Stimulated activated naive CD4-positive, alpha-beta T cell (primary cell): Measurements from ENCODE around the gene BCAS4.

Experiments used
- DNase-seq, 6 experiments: peaks; one replicate each; lab custom pipeline; 2025; lab: John Stamatoyannopoulos, UW

Gene BCAS4

DNA sequence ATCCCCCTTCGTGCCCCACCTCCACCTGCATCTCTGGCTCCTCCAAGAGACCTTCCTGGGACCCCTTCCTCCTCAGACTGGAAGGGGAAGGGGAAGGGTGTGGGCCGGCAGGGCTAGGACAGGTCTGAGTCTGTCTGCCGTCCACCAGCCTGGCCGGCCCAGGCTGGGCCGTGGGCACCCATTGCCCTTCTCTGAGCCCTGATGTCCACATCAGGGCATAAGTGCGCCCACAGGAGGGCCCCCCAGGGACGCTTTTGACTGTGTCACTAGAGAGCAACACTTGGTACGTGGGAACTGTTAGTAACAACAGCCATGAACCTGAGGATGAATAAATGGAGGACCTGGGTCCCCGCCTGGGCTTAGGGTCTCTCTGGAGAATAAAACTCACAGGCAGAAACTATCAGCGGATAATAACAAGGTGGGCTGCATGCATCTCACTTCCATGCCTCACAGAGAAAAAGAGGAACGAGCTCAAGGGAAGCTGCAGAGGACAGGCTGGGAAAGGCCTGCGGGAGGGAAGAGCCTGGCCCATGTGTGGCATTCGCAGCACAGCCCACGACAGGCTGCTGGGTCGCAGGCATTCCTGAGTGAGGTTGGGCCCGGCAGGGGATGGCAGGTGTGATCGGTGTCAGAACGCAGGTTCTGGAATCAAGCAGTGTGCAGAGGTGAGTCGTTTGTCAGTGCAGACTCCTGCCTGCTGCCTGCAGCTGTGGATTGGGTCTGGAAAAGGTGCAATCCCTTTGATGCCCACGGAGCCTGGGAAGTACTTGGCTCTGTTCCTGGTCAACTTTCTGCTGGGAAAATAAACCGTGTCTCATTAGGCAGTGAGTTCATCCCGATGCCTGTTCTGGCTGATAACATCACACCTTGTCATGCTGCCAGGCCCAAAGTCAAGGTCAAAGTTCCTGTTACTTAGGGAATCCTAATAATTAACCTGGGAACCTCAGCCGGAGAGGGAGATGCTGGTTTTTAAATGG is 60.9 kb downstream of the BCAS4 start:
- no peak for DNase-seq

DNA sequence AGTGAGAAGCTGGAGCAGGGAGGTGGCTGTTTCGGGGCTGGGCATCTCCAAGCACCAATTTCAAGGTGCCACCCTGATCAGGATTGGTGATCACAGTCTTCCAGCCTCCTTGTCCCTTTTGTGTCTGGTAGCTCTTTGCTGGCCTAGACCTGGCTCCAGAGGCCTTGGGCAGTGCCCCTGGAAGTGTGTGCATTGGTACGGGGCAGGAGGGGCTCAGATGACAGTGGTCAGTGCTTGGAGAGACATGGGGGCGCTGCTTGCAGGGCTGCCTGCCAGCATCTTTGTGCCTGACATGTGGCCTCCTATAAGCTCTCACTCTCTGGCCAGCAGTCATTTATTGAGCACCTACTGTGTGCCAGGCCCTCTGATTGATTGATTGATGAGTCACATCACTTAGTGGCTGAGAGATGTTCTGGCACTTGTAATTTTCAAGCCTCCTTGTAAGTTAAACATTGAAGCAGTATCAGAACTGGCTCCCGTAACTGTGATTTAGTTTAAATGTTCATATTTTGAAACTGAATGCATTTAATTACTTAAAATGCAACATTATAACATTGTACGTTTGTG is 61.7 kb downstream of the BCAS4 start:
- no peak for DNase-seq

DNA sequence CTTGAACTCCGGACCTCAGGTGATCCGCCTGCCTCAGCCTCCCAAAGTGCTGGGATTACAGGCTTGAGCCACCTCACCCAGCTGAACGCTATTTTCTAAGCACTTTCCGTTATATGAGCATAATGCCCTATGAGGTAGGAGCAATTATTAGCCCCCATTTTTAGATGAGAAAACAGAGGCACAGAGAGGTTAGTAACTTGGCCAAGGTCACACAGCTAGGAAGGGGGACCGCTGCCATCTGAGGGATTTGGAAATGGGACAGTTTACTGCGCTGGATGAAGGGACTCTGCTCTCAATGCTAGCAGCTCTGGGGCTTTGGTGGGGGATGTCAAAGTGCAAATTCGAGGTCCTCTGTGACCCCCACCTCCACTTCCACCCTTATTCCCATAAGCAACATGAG is 62.5 kb downstream of the BCAS4 start:
- no peak for DNase-seq

DNA sequence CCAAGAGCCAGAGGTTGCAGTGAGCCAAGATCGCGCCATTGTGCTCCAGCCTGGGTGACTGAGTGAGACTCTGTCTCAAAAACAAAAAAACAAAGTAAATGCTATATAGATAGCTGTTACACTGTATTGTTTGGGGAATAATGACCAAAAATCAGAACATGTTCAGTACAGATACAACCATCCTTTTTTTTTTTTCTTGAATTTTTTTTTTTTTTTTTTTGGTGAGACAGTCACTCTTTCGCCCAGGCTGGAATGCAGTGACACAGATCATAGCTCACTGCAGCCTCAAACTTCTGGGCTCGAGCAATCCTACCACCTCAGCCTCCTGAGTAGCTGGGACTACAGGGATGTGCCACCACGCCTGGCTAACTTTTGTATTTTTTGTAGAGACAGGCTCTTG is 63.7 kb downstream of the BCAS4 start:
- no peak for DNase-seq

DNA sequence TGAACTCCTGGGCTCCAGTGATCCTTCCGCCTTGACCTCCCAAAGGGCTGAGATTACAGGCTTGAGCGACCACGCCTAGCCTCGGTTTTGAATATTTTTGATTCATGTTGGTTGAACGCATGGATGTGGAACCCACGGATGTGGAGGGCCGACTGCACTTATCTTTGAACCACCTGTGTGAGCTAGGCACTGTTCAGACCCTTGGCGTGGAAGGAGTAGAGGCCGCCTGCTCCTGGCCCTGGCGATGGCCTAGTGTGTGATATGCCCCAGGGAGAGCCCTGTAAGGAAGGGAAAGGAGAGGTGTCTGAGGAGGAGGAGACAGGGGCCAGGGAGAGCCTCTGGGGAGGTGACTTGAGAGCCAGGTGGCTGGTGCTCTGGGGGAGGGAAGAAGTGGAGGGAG is 64.3 kb downstream of the BCAS4 start:
- no peak for DNase-seq

DNA sequence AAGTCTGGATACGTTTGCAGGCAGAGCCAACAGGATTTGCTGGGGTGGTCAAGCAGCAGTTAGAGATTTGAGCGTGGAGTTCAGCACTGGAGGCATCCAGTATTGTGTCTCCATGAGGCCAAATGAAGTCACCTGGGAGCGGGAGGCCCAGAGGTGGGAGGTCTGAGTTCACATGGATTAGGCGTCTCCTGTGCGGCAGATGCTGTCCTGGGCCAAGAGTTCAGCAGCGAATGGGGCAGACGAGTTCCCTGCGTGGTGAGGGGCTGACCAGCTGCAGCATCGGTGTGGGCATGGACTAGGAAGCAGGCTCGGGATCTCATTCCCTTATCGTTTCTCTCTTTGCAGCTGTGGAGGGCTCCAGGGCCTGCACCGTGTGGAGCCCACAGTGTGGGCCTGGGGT is 66.2 kb downstream of the BCAS4 start:
- no peak for DNase-seq

DNA sequence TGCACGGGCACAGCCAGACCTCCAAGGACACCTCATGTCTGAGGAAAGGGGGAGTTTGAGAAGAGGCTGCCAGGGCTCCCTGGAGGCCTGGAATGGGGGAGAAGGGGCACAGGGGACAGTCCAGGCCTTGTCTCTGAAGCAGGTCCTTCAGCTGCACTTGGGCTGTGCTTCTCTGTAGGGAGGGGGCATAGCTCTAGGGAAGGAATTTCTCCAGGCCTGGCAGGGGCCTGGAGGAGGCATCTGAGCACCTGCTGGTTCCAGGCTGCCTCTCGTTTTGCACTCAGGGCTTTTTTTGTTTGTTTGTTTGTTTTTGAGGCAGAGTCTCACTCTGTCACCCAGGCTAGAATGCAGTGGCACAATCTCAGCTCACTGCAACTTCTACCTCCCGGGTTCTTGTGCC is 67.7 kb downstream of the BCAS4 start:
- DNase-seq = no peak

DNA sequence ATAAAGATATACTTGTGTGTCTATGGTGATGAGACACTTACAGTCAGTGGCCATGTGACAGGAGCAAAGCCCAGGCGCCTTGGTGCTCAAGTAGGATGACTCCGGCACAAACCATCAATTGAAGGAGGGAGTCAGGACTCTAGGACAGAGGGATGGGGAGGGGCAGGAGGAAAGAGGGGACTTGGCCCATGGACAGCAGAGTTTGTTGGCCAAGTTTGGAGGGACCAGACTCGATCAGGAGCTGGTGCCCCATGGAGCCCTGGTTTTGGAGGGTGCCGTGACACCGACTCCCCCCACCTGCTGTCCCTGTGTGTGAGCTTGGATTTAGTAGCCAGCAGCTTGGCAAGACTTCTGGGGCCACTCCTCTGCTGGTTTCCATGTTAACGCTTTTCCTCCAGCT is 70.3 kb downstream of the BCAS4 start:
- no peak for DNase-seq

DNA sequence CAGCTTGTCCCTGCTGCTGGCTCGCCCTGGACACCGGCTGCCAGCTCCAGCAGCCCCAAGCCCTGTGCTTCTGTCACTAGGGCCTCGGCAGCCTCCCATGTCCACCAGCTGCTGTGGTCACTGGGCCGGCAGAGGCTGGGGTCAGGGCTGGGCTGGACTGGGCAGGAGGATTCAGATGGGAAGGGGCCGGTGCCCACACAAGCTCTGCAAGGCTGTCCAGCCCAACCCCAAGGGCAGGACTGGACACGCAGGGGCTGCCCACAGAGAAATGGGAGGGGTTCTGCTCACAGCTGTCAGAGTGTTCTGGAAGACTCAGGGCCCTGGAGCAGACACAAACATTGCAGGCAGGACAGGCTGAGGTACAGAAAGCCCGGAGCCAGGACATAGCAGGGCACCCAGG is 70.7 kb downstream of the BCAS4 start:
- no peak for DNase-seq

DNA sequence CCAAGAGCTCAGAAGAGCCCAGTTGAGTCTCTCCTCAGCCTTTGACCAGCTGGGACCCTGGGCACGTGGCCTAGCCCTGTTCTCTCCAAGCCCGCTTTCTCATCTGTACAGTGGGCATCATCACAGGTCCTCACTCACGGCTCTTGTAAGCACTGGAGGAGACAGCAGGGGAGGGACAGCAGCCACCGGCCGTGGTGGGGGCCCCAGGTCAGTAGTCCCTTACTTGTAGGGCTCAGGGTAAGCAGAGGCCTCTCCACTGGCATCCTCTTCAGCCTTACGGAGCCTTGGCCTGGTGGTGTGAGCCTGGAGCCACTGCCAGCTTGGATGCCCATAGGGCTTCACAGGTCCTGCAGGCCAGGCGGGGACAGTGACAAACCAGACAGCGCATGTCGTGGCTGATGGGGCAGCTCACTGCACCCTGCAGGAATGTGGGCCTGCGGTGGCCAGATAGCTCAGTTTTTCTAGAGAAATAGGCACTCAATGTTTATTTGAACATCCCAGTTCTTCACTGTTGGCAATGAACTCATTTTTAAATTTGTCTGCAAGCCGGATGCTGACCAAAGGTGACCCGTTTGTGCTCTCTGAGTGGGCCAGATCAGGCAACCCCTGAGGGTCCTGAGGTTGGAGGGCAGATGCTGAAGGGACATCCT is 71.3 kb downstream of the BCAS4 start:
- no peak for DNase-seq

DNA sequence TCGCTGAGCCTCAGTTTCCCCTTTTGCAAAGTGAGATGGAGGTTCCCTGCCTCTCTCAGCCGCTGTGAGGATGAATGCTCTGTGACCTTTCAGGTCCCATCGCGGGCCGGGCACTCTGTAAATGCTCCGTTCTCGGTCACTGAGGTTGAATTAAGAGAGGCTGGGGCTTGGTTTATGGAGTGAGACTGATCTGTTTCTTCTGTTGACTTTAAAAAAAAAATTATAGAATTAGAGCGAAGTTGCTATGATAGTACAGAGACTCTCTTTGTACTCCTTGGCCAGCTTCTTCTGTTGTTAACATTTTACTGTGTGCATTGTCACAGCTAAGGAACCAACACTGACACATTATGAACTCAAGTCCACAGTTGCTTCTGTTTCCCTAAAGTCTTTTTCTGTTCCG is 72.0 kb downstream of the BCAS4 start:
- DNase-seq = no peak

DNA sequence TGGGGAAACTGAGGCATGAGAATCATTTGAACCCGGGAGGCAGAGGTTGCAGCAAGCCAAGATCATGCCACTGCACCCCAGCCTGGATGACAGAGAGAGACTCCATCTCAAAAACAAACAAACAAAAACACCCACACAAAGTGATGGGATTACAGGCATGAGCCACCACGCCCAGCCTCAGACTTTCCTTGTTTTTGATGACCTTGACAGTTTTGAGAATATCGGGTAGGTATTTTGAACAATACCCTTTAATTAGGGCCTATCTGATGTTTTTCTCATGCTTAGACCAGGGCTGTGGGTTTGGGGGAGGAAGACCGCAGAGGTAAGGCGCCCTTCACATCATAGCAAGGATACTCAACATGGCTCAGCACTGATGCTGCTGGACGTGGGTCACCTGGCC is 72.9 kb downstream of the BCAS4 start:
- no peak for DNase-seq

DNA sequence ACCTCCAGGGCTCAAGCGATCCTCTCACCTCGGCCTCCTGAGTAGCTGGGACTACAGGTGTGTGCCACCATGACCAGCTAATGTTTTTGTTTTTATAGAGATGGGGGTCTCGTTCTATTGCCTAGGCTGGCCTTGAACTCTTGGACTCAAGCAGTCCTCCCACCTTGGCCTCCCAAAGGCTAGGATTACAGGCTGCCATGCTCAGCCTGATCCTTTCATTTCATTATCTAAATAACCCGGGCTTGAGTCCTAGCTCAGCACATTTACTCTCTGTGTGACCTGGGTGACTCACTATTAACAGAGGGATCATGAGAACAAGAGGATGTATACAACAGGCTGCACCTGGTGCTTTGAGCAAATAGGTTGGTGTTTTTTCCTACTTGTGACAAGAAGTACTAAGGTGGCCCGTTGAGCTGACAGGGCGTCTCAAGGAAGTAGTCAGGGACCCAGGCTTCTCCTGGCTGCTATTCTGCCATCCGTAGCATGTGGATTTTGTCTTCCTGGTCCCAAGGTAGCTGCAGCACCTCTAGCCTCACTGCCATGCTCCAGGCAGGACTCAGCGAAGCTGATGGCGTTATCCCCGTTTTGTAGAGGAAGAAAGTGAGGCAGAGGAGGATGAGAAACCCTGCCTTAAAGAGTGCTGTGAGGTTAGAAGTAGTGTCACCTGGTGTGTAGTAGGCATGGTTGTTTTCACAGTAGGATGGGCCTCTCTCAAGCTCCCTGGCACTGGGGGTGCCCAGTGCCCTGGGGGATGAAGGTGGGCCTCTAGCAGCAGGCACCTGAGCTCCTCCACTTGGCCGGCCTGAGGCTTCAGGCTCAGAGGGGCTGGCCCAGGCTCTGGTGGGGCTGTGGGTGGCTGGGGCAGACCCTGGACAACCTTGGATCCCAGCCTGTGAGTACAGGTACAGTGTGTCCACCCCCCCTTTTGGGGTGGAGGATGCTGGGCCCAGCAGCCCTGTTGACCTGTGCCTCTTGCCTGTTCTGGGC is 73.9 kb downstream of the BCAS4 start:
- no peak for DNase-seq

DNA sequence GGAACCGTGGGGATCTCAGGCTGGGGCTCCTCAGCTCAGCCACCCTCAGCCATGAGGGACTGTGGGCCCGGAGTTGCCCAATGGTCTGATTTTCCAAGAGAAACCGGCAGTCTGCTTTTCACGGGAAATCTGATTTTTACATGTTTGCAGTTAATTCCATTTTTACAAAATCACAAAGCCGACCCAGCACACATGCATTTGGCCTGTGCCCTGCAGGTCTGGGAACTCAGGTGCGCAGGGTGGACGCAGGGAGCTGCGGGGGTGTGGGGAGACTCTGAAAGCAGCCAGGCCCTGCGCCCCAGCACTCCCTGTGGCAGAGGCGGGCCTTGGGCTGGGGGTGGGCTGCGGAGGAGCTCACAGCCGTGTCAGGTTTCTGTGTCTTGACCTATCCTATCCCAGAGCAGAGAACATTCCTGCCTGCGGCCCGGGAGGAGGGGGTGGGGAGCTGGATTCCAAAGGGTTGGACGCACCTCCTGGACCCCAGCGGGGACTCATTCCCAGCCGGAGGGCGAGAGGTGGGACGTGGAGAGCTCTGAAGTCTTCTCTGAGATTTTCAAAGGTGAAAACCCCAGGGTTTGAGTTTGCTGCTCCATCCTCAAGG is 75.8 kb downstream of the BCAS4 start:
- DNase-seq = no peak

DNA sequence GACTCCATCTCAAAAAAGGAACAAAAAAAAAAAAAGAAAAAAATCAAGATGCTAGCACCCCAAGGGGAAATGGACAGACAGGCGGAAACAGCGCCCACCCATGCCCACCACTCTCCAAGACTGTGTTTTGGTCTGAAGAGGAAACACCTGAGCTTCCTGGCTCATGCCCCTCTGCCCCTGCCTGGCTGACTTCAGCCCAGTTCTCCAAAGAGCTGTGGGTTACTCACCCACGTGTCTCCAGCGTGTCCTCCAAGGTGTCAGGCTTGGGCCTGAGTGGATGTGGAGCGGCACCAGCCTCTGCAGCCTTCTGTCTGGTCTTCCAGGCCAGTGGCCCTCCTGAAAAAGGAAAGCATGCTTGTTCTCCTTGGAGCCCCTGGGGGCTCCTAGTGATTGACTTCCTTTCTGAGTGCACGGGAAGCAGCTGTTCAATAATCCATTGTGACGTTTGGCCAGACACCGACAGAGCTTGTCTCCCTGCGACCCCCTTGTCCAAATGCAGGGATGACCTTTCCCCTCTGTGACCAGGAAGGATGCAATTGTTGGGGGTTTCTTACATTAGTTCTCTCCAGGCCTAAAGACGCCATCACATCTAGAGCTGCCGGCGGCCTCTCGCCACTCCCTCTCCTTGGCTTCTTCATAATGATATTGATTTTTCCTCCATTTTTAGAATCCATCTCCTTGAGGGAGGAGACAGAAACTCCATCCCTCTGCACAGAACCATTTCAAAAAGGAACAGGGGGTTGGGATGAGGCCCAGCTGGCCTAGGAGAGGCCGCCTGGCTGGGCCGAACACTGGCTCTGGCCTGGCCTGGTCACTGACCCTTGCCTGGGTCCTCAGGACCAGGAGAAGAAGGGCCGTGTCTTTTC is 77.9 kb downstream of the BCAS4 start:
- no peak for DNase-seq

DNA sequence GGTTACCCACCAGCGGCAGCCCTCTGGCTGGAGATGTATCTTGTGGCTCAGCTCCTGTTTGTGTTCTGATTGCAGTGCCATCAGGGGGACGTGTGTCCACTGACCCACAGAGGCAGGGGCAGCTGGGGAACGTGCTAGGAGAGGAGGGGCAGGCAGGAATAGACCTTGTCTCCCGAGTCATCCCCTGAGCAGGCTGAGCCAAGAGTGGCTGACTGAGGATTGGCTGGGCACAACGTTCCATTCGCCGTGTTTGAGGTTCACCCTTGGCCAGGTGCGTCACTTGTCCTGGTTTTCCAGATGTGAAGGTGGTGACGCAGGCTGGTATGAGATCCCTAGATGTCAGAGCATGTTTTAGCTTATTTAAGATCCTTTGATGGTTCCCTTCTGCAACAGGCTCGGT is 78.7 kb downstream of the BCAS4 start:
- no peak for DNase-seq

DNA sequence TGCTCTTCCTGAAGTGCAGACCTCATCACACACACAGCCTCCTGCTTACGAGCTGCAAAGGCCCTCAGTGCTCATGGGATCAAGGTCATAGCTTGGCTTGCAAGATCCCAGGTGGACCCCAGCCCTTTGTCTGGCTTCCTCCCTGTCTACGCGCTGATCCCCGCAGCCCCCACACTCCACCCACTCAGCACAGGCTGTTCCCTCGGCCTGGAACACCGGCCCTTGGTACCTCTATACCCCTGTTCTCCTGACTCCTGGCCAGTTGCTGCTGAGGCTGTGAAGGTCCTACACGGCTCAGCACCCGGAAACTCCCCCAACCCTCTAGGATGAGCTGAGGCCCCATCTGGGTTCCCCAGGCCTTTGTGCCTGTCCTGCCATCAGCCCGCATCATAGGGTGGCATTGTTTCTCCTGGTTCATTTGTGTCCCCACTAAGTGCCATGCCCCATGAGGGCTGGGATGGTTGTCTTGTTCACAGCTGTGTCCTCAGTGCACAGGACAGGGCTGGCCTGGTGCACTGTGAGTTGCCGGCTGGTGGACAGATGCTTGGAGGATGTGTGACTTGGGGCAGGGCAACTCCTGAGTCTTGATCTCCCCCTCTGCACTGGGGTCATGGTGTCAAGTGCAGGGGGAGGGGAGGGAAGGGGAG is 79.4 kb downstream of the BCAS4 start:
- no peak for DNase-seq

DNA sequence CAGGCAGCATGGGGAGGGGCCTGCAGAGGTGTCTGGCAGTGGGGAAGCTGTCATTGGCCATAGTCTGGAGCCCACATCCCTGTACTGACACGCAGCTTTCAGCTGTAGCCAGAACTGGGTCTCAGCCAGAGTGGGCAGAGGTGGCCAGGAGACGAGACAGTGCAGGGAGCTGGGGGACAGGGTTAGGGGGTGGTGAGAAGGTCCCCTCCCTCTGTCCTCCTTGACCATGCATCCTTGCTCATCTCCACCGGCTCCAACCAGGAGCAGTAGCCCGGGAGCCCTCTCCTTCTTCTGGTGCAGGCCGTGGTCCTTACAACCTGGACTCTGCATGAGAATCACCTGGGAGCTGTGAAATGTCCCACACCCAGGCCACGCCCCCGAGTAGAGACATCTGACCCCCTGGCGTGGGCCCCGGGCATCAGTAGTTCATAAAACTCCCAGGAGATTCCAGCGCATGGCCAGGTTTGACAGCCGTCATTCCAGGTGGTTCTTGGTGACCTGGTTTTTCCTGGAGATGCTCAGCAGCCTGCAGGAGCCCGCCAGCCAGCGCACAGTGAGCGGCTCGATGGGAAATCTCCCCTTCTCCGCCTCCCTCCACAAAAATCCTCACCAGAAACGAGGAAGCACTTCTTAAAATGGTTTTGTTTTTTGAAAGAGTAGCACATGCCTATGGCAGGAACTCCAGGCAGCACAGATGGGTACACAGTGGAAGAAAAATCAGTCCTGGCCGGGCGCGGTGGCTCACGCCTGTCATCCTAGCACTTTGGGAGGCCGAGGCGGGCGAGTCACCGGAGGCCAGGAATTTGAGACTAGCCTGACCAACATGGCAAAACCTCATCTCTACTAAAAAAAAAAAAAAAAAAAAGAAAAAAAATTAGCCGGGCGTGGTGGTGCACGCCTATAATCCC is 80.2 kb downstream of the BCAS4 start:
- DNase-seq = no peak
